Cardiac muscle cell (in vitro differentiated cells and primary cell): ENCODE data around the gene ALK. TPM values are rescaled to one million over a fixed set of nuclear protein-coding genes. Genes with fewer than 3 reads are reported as not detected.

Experiments
- DNase-seq, 2 donors: peaks; one replicate each; pipeline versions ENCODE4 v3.0.0 to v3.0.0-alpha.2; 2010 to 2017; ENCODE audit warnings: low read depth in 1 of 2, low spot score in 1 of 2
- H3K27ac ChIP-seq: fragments of 200-600 bp; sonication (generic); 2 replicates; pipeline ENCODE4 v1.5.1; 2016
- H3K27me3 ChIP-seq: fragments of 200-600 bp; sonication (generic); 2 replicates; pipeline ENCODE4 v1.6.0; 2016; ENCODE audit warnings: control low read depth
- H3K36me3 ChIP-seq: fragments of 200-600 bp; sonication (generic); 2 replicates; pipeline ENCODE4 v1.5.1; 2016; ENCODE audit warnings: control low read depth
- H3K4me1 ChIP-seq: fragments of 200-600 bp; sonication (generic); 2 replicates; pipeline ENCODE4 v1.8.1; 2017; ENCODE audit warnings: low read depth, mild to moderate bottlenecking, mixed run types
- H3K4me3 ChIP-seq: fragments of 200-600 bp; sonication (generic); 2 replicates; pipeline ENCODE4 v1.5.1; 2016; ENCODE audit warnings: mild to moderate bottlenecking
- H3K9me3 ChIP-seq: fragments of 200-600 bp; sonication (generic); 2 replicates; pipeline ENCODE4 v1.5.1; 2017; ENCODE audit warnings: low read depth, mild to moderate bottlenecking, control low read depth
- polyA plus RNA-seq: library from polyadenylated mRNA; unstranded; fragments of >200 nt; fragmentation: Nextera tagmentation; extraction: Ambion mirVana; gene quantifications from 2 replicates; pipeline ENCODE4 v1.2.1, GENCODE V29; 2016
- total RNA-seq: library from RNA; depleted of rRNA; stranded (reverse); fragments of >200 nt; gene quantifications from 2 replicates; pipeline ENCODE4 v1.2.3, GENCODE V29; 2016
- TF ChIP-seq, protein P1 (sequence below): IDR thresholded peaks from 2 replicates; pipeline ENCODE4 v1.5.1; 2012; ENCODE audit warnings: low read depth, mild to moderate bottlenecking, low read length

The ALK gene
- total and polyA plus RNA-seq, 2 experiments from 2014 or later = 1.8 to 4.3 TPM

DNA sequence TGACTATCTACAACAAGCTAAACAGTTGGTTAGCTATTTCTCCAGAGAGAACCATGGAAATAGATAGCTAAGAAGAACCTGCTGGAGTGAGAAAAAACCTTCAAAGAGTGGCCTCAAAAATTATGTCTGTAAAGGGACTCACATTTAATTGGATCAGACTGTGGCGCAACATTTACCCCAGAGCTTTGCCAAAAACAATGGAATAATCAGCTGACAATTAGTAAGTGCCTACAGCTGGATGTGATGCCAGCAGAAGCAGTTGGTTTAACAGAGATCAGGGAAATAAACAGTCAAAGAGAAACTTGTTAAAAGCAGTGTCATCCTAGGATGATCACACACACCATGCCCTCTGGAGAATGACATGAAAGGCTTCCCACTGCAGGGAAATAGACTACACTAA, 495.5 kb downstream of the ALK start:
- Histone ChIP-seq H3K27me3 (no peaks in the 10 kb centered on the region), H3K9me3 (no peaks in the 10 kb centered on the region), H3K36me3 (no peaks in the 10 kb centered on the region), H3K4me3 (no peak overlapping the region), H3K4me1 (peaks cover 30% of the 10 kb centered on the region), H3K27ac (no peak overlapping the region)
- DNase-seq = no peak
- TF ChIP-seq, protein P1, sequence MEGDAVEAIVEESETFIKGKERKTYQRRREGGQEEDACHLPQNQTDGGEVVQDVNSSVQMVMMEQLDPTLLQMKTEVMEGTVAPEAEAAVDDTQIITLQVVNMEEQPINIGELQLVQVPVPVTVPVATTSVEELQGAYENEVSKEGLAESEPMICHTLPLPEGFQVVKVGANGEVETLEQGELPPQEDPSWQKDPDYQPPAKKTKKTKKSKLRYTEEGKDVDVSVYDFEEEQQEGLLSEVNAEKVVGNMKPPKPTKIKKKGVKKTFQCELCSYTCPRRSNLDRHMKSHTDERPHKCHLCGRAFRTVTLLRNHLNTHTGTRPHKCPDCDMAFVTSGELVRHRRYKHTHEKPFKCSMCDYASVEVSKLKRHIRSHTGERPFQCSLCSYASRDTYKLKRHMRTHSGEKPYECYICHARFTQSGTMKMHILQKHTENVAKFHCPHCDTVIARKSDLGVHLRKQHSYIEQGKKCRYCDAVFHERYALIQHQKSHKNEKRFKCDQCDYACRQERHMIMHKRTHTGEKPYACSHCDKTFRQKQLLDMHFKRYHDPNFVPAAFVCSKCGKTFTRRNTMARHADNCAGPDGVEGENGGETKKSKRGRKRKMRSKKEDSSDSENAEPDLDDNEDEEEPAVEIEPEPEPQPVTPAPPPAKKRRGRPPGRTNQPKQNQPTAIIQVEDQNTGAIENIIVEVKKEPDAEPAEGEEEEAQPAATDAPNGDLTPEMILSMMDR = no peak

DNA sequence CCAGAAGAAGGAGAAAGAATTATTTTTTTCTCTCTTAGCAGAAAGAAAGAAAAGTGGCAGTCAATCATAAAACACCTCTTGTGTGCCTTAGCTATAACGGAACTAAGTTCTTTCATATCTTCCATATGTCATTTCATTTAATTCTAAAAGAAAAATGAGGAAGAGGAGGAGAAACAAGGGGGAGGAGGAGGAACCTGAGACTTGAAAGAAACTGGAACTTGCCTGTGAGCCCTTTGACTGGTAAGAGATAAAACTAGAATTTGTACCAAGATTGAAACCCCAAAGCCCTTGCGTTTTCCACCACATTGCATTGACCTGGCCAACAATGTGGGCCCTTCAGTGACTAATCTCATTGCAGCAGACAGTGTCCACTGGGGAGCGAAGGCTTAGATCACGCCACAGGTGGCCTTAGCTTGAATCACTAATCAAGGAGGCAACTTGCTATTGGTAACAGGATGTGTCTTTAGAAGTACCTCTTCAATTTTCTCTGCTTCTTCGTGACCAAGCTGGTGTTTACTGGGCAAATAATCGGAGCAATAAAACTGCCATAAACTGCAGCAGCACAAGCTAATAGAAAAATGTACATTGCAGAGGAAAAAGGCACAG, 498.2 kb downstream of the ALK start:
- no peak for DNase-seq
- no peaks in the 10 kb centered on the region for H3K27me3 ChIP-seq
- H3K27ac ChIP-seq = no peak overlapping the region
- H3K36me3 ChIP-seq = no peaks in the 10 kb centered on the region
- H3K9me3 ChIP-seq = no peaks in the 10 kb centered on the region
- H3K4me1 ChIP-seq = peaks cover 33% of the 10 kb centered on the region
- TF ChIP-seq, protein P1 = no peak
- H3K4me3 ChIP-seq = no peak overlapping the region

DNA sequence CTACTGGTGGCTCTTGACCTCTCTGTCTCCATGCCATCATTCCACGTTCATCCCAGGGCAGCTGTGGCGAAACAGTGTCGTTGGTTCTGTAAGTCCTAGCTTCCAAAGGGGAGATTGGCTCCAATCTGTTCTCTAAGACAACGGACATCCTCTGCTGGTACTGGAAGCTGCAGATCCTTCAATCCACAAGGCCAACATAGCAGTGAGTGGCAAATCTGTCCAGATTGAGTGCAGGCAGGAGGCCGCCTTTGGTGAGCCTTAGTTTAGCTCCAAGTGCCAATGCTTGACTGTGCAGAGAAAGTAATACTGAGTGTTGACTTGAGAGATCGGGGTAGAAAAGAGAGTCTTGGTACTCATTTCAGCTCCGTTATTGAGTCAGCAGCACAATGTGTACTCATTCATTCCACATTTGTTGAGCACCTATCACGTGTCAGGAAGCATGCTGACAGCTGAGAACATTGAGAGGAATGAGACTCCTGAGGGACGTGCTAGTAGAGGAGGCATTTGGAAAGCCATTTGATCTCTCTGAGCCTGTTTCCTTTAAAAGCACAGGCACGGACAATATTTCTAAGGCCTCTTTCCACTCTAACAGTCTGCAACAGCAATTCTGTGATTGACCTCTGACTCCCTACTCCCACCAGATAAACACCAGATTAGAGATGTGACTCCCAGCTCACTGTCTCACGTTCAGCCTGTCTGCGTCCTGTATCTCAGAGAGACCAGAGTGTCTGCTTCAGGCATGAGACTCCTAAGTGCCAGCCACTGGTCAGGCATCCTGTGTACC, 500.2 kb downstream of the ALK start:
- TF ChIP-seq, protein P1 = no peak
- DNase-seq = peak; percentile 14 to 42
- H3K27ac ChIP-seq = peak overlapping the region; percentile 74

DNA sequence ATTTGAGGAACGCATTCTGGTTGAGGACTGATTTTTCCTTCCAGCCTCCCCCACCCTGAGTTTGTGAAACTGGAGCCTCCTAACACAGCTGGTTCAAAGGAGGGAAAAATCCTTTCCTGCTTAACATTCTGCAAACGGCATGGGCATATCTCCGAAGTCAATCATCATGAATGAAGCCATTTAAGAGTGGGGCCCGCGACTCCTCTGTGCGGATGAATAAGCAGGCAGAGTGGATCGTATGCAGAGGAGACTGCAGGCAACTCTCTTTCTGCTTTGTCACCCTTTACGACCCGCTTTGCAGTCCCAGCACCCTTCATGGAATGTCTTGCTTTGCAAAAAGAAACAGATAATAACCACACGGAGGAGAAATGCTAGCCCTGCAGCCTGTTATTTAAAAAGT, 500.9 kb downstream of the ALK start:
- no peak overlapping the region for H3K4me3 ChIP-seq
- DNase-seq = peak in 1 of 2 donors; percentile 51
- TF ChIP-seq, protein P1 = no peak
- H3K36me3 ChIP-seq = no peaks in the 10 kb centered on the region
- H3K27me3 ChIP-seq = no peaks in the 10 kb centered on the region
- peak overlapping the region; percentile 74 for H3K27ac ChIP-seq
- peaks cover 33% of the 10 kb centered on the region for H3K4me1 ChIP-seq
- H3K9me3 ChIP-seq = no peaks in the 10 kb centered on the region

More for the DNA sequence above, 500.2 kb downstream of the ALK start:
- H3K4me1 ChIP-seq = peaks cover 33% of the 10 kb centered on the region
- H3K27me3 ChIP-seq = no peaks in the 10 kb centered on the region
- H3K4me3 ChIP-seq = no peak overlapping the region
- H3K36me3 ChIP-seq = no peaks in the 10 kb centered on the region
- H3K9me3 ChIP-seq = no peaks in the 10 kb centered on the region

DNA sequence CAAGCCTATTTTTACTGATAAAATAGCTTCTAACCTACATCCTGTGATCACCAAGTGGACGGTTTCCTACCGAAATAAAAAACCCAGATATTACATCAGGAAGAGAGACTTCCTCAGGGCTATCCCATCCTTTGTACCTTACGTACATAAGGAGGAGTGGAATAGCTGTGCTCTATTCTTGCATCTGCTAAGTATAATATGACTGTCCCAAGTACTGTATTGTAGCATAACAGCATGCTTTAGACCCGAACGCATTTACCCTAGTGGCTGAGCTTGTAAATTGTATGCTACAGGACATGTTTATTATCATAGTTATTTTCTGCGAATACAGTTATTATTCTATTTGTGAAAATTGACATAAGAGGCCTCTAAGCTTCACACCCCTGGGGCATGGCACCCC, 503.8 kb downstream of the ALK start:
- H3K36me3 ChIP-seq = no peaks in the 10 kb centered on the region

More for the DNA sequence above, 503.8 kb downstream of the ALK start:
- Histone ChIP-seq H3K27me3 (no peaks in the 10 kb centered on the region), H3K4me3 (no peak overlapping the region), H3K27ac (no peak overlapping the region), H3K4me1 (peaks cover 26% of the 10 kb centered on the region), H3K9me3 (no peaks in the 10 kb centered on the region)
- no peak for DNase-seq
- TF ChIP-seq, protein P1 = no peak
